ENCODE data around the gene GTF2IRD1.

GTF2IRD1 gene

GRCh38 chr7:74623135-74623534 lies 169.4 kb downstream of the GTF2IRD1 start:
- no peak for TF ChIP-seq CTCF (IDR thresholded peaks at IDR 0.05; ENCODE audit: insufficient read depth, low read length, poor library complexity, severe bottlenecking)
- Histone ChIP-seq H3K36me3 (ENCODE audit: control insufficient read depth, insufficient read depth, low read length) (no peaks in the 10 kb centered on the region), H3K4me3 (replicated peaks; ENCODE audit: low read depth, low read length) (no peak overlapping the region), H3K27me3 (replicated peaks; ENCODE audit: control insufficient read depth, insufficient read depth, low read length) (no peaks in the 10 kb centered on the region; the same call in 1 of the 2 replicates)
- DNase-seq (ENCODE audit: extremely low read depth, insufficient read length), result no peak

GRCh38 chr7:74625446-74625845 lies 171.7 kb downstream of the GTF2IRD1 start:
- no peak for DNase-seq (ENCODE audit: extremely low read depth, insufficient read length)
- no peak for TF ChIP-seq CTCF (IDR thresholded peaks at IDR 0.05; ENCODE audit: insufficient read depth, low read length, poor library complexity, severe bottlenecking)
- no peaks in the 10 kb centered on the region; the same call in 1 of the 2 replicates for H3K27me3 ChIP-seq (replicated peaks; ENCODE audit: control insufficient read depth, insufficient read depth, low read length)

GRCh38 chr7:74627661-74628411 lies 174.1 kb downstream of the GTF2IRD1 start:
- no peaks in the 10 kb centered on the region for H3K36me3 ChIP-seq (ENCODE audit: control insufficient read depth, insufficient read depth, low read length)
- H3K4me3 ChIP-seq (replicated peaks; ENCODE audit: low read depth, low read length), result no peak overlapping the region
- no peak for TF ChIP-seq CTCF (IDR thresholded peaks at IDR 0.05; ENCODE audit: insufficient read depth, low read length, poor library complexity, severe bottlenecking)
- DNase-seq (ENCODE audit: extremely low read depth, insufficient read length), result no peak
- H3K27me3 ChIP-seq (replicated peaks; ENCODE audit: control insufficient read depth, insufficient read depth, low read length), result no peaks in the 10 kb centered on the region

More at GRCh38 chr7:74625446-74625845, 171.7 kb downstream of the GTF2IRD1 start:
- no peak overlapping the region for H3K4me3 ChIP-seq (replicated peaks; ENCODE audit: low read depth, low read length)
- H3K36me3 ChIP-seq (ENCODE audit: control insufficient read depth, insufficient read depth, low read length), result no peaks in the 10 kb centered on the region

GRCh38 chr7:74632505-74632904 lies 178.8 kb downstream of the GTF2IRD1 start:
- no peak for DNase-seq (ENCODE audit: extremely low read depth, insufficient read length)

GRCh38 chr7:74633451-74633921 lies 179.8 kb downstream of the GTF2IRD1 start:
- Histone ChIP-seq H3K27me3 (replicated peaks; ENCODE audit: control insufficient read depth, insufficient read depth, low read length) (no peaks in the 10 kb centered on the region), H3K36me3 (ENCODE audit: control insufficient read depth, insufficient read depth, low read length) (no peaks in the 10 kb centered on the region), H3K4me3 (replicated peaks; ENCODE audit: low read depth, low read length) (no peak overlapping the region)
- DNase-seq (ENCODE audit: extremely low read depth, insufficient read length), result no peak
- no peak for TF ChIP-seq CTCF (IDR thresholded peaks at IDR 0.05; ENCODE audit: insufficient read depth, low read length, poor library complexity, severe bottlenecking)

More at GRCh38 chr7:74632505-74632904, 178.8 kb downstream of the GTF2IRD1 start:
- TF ChIP-seq CTCF (IDR thresholded peaks at IDR 0.05; ENCODE audit: insufficient read depth, low read length, poor library complexity, severe bottlenecking), result no peak
- no peaks in the 10 kb centered on the region for H3K36me3 ChIP-seq (ENCODE audit: control insufficient read depth, insufficient read depth, low read length)
- H3K27me3 ChIP-seq (replicated peaks; ENCODE audit: control insufficient read depth, insufficient read depth, low read length), result no peaks in the 10 kb centered on the region
- H3K4me3 ChIP-seq (replicated peaks; ENCODE audit: low read depth, low read length), result no peak overlapping the region
